Dendritic cell treated with granulocyte-macrophage colony-stimulating factor and Interleukin-4, amounts not matched to agents 40 ng/mL and 50 ng/mL, for 4 days (primary cell): ENCODE data around the gene KDM2A.
"Not testable (repeated sequence)": the region's sequence is repeated elsewhere in the genome, so short reads cannot be mapped to it uniquely, and the experiment has no call there.

Experiments used
- H3K27ac Mint-ChIP-seq: one replicate; pipeline ENCODE4 v1.8.0; 2022; ENCODE audit warnings: mild to moderate bottlenecking, mixed read lengths
- H3K27me3 Mint-ChIP-seq: one replicate; pipeline ENCODE4 v1.8.0; 2022; ENCODE audit warnings: mild to moderate bottlenecking, mixed read lengths
- H3K36me3 Mint-ChIP-seq: one replicate; pipeline ENCODE4 v1.8.0; 2022; ENCODE audit warnings: low read depth, mixed read lengths
- H3K4me1 Mint-ChIP-seq: one replicate; pipeline ENCODE4 v1.8.0; 2022; ENCODE audit warnings: low read depth, mixed read lengths
- H3K4me3 Mint-ChIP-seq: one replicate; pipeline ENCODE4 v1.8.0; 2022; ENCODE audit warnings: mild to moderate bottlenecking, moderate library complexity, mixed read lengths
- H3K9me3 Mint-ChIP-seq: one replicate; pipeline ENCODE4 v1.8.0; 2022; ENCODE audit warnings: mixed read lengths
- intact Hi-C: fragments of 100-400 bp; cut with micrococcal nuclease; formaldehyde crosslinking; loops from one replicate; pipeline ENCODE4 v1.15.0; 2022

Gene KDM2A

GRCh38 chr11:67256477-67257135 lies 137.5 kb downstream of the KDM2A start:
- H3K4me3 Mint-ChIP-seq: no peak overlapping the region
- H3K36me3 Mint-ChIP-seq: peaks cover 72% of the 10 kb centered on the region
- peak overlapping the region; percentile 48 for H3K27ac Mint-ChIP-seq
- H3K27me3 Mint-ChIP-seq: peaks cover 14% of the 10 kb centered on the region
- H3K9me3 Mint-ChIP-seq: no peaks in the 10 kb centered on the region
- H3K4me1 Mint-ChIP-seq: peaks cover 79% of the 10 kb centered on the region
- intact Hi-C loops: no loop called here

- Mint-ChIP-seq H3K4me1 (peaks cover 79% of the 10 kb centered on the region), H3K27ac (no peak overlapping the region), H3K36me3 (peaks cover 36% of the 10 kb centered on the region), H3K4me3 (no peak overlapping the region), H3K27me3 (peaks cover 17% of the 10 kb centered on the region), H3K9me3 (no peaks in the 10 kb centered on the region)
- intact Hi-C loops: loop anchor here (10.0 kb wide), 1 partner anchor 124 kb away; no protein-coding TSS in a partner anchor
Measured at GRCh38 chr11:67260406-67260805, 141.3 kb downstream of the KDM2A start.

- H3K9me3 Mint-ChIP-seq, H3K27ac Mint-ChIP-seq: not testable (repeated sequence)
- Mint-ChIP-seq H3K4me3 (peak overlapping the region; percentile 44), H3K27me3 (peaks cover 17% of the 10 kb centered on the region), H3K4me1 (peaks cover 78% of the 10 kb centered on the region), H3K36me3 (peaks cover 30% of the 10 kb centered on the region)
- intact Hi-C loops: loop anchor here (10.0 kb wide), 1 partner anchor 124 kb away; no protein-coding TSS in a partner anchor
Measured at GRCh38 chr11:67260885-67261639, 142.0 kb downstream of the KDM2A start.

- Mint-ChIP-seq H3K4me1 (peaks cover 75% of the 10 kb centered on the region), H3K27ac (peak overlapping the region; percentile 91), H3K27me3 (peaks cover 17% of the 10 kb centered on the region), H3K9me3 (no peaks in the 10 kb centered on the region), H3K36me3 (peaks cover 24% of the 10 kb centered on the region), H3K4me3 (peak overlapping the region; percentile 44)
- intact Hi-C loops: loop anchor here (10.0 kb wide), 1 partner anchor 123 kb away; no protein-coding TSS in a partner anchor
Measured at GRCh38 chr11:67261640-67261945, 142.5 kb downstream of the KDM2A start.

GRCh38 chr11:67261946-67262681 lies 143.1 kb downstream of the KDM2A start:
- peak overlapping the region; percentile 91 for H3K27ac Mint-ChIP-seq
- no peaks in the 10 kb centered on the region for H3K9me3 Mint-ChIP-seq
- peaks cover 23% of the 10 kb centered on the region for H3K36me3 Mint-ChIP-seq
- H3K27me3 Mint-ChIP-seq: peaks cover 17% of the 10 kb centered on the region
- peak overlapping the region; percentile 62 for H3K4me3 Mint-ChIP-seq
- H3K4me1 Mint-ChIP-seq: peaks cover 70% of the 10 kb centered on the region
- intact Hi-C loops: loop anchor here (1.0 to 10.0 kb wide), 2 partner anchors 55 to 123 kb away; no protein-coding TSS in a partner anchor

GRCh38 chr11:67262731-67263675 lies 143.9 kb downstream of the KDM2A start:
- Mint-ChIP-seq H3K27ac (peak overlapping the region; percentile 91), H3K27me3 (peaks cover 17% of the 10 kb centered on the region), H3K4me3 (peak overlapping the region; percentile 62), H3K4me1 (peaks cover 75% of the 10 kb centered on the region), H3K36me3 (peaks cover 23% of the 10 kb centered on the region), H3K9me3 (no peaks in the 10 kb centered on the region)
- intact Hi-C loops: loop anchor here (1.0 to 10.0 kb wide), 2 partner anchors 54 to 122 kb away; no protein-coding TSS in a partner anchor

GRCh38 chr11:67264260-67264659 lies 145.2 kb downstream of the KDM2A start:
- Mint-ChIP-seq H3K36me3 (peaks cover 26% of the 10 kb centered on the region), H3K4me1 (peaks cover 83% of the 10 kb centered on the region), H3K4me3 (no peak overlapping the region), H3K27me3 (peaks cover 17% of the 10 kb centered on the region), H3K9me3 (no peaks in the 10 kb centered on the region), H3K27ac (peak overlapping the region; percentile 98)
- intact Hi-C loops: loop anchor here (10.0 kb wide), 1 partner anchor 121 kb away; no protein-coding TSS in a partner anchor

- Mint-ChIP-seq H3K4me3 (no peak overlapping the region), H3K4me1 (peaks cover 86% of the 10 kb centered on the region), H3K9me3 (no peaks in the 10 kb centered on the region), H3K36me3 (peaks cover 34% of the 10 kb centered on the region), H3K27me3 (peaks cover 12% of the 10 kb centered on the region), H3K27ac (peak overlapping the region; percentile 98)
- intact Hi-C loops: loop anchor here (10.0 kb wide), 1 partner anchor 120 kb away; no protein-coding TSS in a partner anchor
Measured at GRCh38 chr11:67264877-67265632, 146.0 kb downstream of the KDM2A start.

- intact Hi-C loops: loop anchor here (1.0 to 10.0 kb wide), 2 partner anchors 51 to 119 kb away; no protein-coding TSS in a partner anchor
- H3K36me3 Mint-ChIP-seq: peaks cover 42% of the 10 kb centered on the region
Measured at GRCh38 chr11:67265633-67266448, 146.8 kb downstream of the KDM2A start.

GRCh38 chr11:67266449-67267187 lies 147.6 kb downstream of the KDM2A start, which contains the start of gene GRK2:
GRK2 (plus strand) TSS chr11:67266473; CDS start chr11:67266700, 227 bp downstream.
- Mint-ChIP-seq H3K36me3 (peaks cover 49% of the 10 kb centered on the region), H3K27ac (peak within 1 kb of the TSS; percentile 98), H3K4me3 (peak within 1 kb of the TSS; percentile 96), H3K27me3 (peaks cover 3% of the 10 kb centered on the region), H3K9me3 (no peaks in the 10 kb centered on the region), H3K4me1 (peaks cover 88% of the 10 kb centered on the region)
- intact Hi-C loops: loop anchor here (1.0 to 10.0 kb wide), 2 partner anchors 51 to 118 kb away; no protein-coding TSS in a partner anchor

More at GRCh38 chr11:67265633-67266448, 146.8 kb downstream of the KDM2A start:
- Mint-ChIP-seq H3K4me3 (peak overlapping the region; percentile 64), H3K27me3 (peaks cover 6% of the 10 kb centered on the region), H3K27ac (peak overlapping the region; percentile 98), H3K4me1 (peaks cover 88% of the 10 kb centered on the region), H3K9me3 (no peaks in the 10 kb centered on the region)
